ENCODE data around the gene SV2C. TPM values are rescaled to one million over a fixed set of nuclear protein-coding genes. Genes with fewer than 3 reads are reported as not detected.
"Not testable (repeated sequence)": the region's sequence is repeated elsewhere in the genome, so short reads cannot be mapped to it uniquely, and the experiment has no call there.

The SV2C gene
- total RNA-seq, 1 donor from 2014 or later = not detected

GRCh38 chr5:76292620-76293322 lies 209.6 kb downstream of the SV2C start:
- no peak for DNase-seq (ENCODE audit: extremely low read depth, low read depth, low spot score)

- DNase-seq (ENCODE audit: extremely low read depth, low read depth, low spot score) = no peak
Measured at GRCh38 chr5:76294573-76294972, 211.4 kb downstream of the SV2C start.

GRCh38 chr5:76298852-76299251 lies 215.7 kb downstream of the SV2C start:
- DNase-seq (ENCODE audit: extremely low read depth, low read depth, low spot score) = no peak

GRCh38 chr5:76299592-76299991 lies 216.4 kb downstream of the SV2C start:
- DNase-seq (ENCODE audit: extremely low read depth, low read depth, low spot score) = no peak

- DNase-seq (ENCODE audit: extremely low read depth, low read depth, low spot score) = not testable (repeated sequence)
Measured at GRCh38 chr5:76301932-76302331, 218.7 kb downstream of the SV2C start.

GRCh38 chr5:76302661-76303060 lies 219.5 kb downstream of the SV2C start:
- DNase-seq (ENCODE audit: extremely low read depth, low read depth, low spot score) = not testable (repeated sequence)

- no peak for DNase-seq (ENCODE audit: extremely low read depth, low read depth, low spot score)
Measured at GRCh38 chr5:76303921-76304320, 220.7 kb downstream of the SV2C start.

GRCh38 chr5:76305269-76305668 lies 222.1 kb downstream of the SV2C start:
- DNase-seq (ENCODE audit: extremely low read depth, low read depth, low spot score) = no peak

- DNase-seq (ENCODE audit: extremely low read depth, low read depth, low spot score) = no peak
Measured at GRCh38 chr5:76305775-76306174, 222.6 kb downstream of the SV2C start.

GRCh38 chr5:76310208-76310607 lies 227.0 kb downstream of the SV2C start:
- no peak for DNase-seq (ENCODE audit: extremely low read depth, low read depth, low spot score)

GRCh38 chr5:76312783-76313182 lies 229.6 kb downstream of the SV2C start:
- no peak for DNase-seq (ENCODE audit: extremely low read depth, low read depth, low spot score)

GRCh38 chr5:76314643-76315042 lies 231.5 kb downstream of the SV2C start:
- DNase-seq (ENCODE audit: extremely low read depth, low read depth, low spot score) = no peak

GRCh38 chr5:76319673-76320072 lies 236.5 kb downstream of the SV2C start:
- no peak for DNase-seq (ENCODE audit: extremely low read depth, low read depth, low spot score)

- not testable (repeated sequence) for DNase-seq (ENCODE audit: extremely low read depth, low read depth, low spot score)
Measured at GRCh38 chr5:76323494-76323893, 240.3 kb downstream of the SV2C start.

- no peak for DNase-seq (ENCODE audit: extremely low read depth, low read depth, low spot score)
Measured at GRCh38 chr5:76325326-76325725, 242.1 kb downstream of the SV2C start.

GRCh38 chr5:76325876-76326491 lies 242.8 kb downstream of the SV2C start:
- DNase-seq (ENCODE audit: extremely low read depth, low read depth, low spot score) = no peak

- no peak for DNase-seq (ENCODE audit: extremely low read depth, low read depth, low spot score)
Measured at GRCh38 chr5:76326577-76327302, 243.6 kb downstream of the SV2C start.

GRCh38 chr5:76329346-76329745 lies 246.2 kb downstream of the SV2C start:
- DNase-seq (ENCODE audit: extremely low read depth, low read depth, low spot score) = no peak

GRCh38 chr5:76331126-76331525 lies 247.9 kb downstream of the SV2C start:
- no peak for DNase-seq (ENCODE audit: extremely low read depth, low read depth, low spot score)

- DNase-seq (ENCODE audit: extremely low read depth, low read depth, low spot score) = no peak
Measured at GRCh38 chr5:76332102-76332501, 248.9 kb downstream of the SV2C start.

- no peak for DNase-seq (ENCODE audit: extremely low read depth, low read depth, low spot score)
Measured at GRCh38 chr5:76332611-76333205, 249.5 kb downstream of the SV2C start.
